GM19043 (cell line): Measurements from ENCODE around the gene AKAP9.
"Not testable (repeated sequence)": the region's sequence is repeated elsewhere in the genome, so short reads cannot be mapped to it uniquely, and the experiment has no call there.

ENCODE experiments used
- ATAC-seq: cut with Tn5 transposase; IDR thresholded peaks from one replicate; pipeline ENCODE4 v1.9.1; 2021; ENCODE audit warnings: low read depth; ENCODE audit not compliant: unreplicated experiment

Gene AKAP9

DNA sequence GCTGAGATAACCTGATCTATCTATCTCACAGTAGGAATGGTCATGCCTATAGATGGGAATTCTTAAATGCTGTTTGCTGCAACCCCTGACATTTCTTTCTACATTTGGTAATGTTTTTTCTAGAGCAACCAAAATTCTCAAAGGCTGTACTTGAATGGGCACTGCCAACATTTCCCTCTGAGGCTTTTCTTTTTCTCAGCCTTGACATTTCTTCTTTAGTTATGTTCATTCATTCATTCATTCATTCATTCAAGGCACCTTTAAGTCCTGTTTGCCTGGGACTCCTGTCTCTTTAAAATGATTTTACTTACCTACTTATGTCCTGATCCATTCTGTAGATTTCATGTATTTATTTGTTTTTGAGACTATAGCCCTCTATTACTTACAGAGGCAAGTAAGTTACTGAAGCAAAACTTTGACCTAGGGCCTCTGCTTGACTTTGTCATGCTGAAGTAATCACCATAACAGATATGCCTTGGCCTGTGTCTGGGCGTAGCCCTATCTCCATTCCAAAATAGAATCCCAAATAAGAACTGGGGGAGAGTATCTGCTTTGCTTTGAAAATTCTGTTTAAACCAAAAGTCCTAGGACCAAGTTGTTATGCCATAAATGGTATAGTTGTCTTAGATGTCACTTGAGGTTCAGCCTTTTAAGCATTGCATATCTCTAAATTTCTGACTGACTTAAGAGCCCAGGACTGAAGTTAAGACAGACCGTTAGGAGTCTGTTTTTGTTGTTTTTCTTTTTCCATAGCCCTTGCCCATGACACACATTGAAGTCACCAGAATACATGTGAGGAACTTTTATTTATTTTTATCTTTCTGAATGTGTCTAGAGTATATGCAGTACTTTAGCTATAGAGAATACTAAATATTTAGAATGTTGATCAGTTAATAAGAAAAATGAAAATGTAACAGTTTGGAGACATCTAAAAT, 59.2 kb downstream of the AKAP9 start:
- no peak for ATAC-seq

DNA sequence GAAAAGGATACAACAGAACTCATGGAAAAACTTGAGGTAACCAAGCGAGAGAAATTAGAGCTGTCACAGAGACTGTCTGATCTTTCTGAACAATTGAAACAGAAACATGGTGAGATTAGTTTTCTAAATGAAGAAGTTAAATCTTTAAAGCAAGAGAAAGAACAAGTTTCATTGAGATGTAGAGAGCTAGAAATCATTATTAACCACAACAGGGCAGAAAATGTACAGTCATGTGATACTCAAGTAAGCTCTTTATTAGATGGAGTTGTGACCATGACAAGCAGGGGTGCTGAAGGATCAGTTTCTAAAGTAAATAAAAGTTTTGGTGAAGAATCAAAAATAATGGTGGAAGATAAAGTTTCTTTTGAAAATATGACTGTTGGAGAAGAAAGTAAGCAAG, 62.1 kb downstream of the AKAP9 start:
- ATAC-seq: peak; percentile 72

DNA sequence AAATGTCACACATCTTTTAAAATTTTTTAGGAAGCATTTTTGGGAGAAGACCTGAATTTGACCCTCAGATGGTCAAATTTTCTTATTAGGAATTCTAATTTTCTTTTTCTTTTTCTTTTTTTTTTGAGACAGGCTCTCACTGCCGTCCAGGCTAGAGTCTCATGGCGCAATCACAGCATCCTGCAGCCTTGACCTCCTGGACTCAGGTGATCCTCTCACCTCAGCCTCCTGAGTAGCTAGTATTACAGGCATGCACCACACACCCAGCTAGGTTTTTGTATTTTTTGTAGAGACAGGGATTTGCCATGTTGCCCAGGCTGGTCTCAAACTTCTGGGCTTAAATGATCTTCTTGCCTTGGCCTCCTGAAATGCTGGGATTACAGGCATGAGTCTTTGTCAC, 65.4 kb downstream of the AKAP9 start:
- ATAC-seq: no peak

DNA sequence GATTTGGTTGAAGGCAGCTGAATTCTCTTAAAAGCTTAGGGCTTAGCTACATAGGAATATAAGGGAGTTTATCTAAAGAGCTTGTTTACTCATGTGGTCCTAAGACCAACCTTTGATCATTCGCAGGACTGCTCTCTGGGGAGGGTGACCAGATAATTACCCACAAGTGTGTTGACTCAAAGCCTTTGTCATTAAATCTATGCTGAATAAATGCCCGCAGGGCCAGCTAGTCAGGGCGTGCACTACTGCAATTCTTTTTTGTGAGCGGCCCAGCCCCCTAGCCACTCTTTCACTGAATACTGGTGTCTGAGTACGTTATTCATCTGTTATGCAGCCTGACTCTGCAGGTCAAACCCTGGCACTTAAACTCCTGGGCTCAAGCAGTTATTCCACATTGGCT, 69.6 kb downstream of the AKAP9 start:
- no peak for ATAC-seq

DNA sequence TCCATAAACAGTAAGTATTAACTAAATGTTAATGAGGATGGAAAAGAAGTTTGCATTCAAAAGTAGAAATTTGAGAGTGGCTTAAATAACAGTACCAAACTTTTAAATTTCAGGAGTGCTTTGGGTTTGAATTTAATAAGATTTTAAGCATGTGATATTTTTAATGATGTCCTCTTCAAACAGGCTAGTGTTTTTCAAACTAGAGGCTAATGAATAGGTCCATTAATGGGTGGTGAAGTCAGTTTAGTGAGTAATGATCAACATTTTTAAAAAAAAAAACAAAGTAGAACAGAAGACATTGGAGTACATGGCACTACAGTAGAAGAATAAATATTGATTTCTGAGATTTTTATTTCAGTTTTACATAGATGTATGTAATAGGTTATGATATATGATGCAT, 72.9 kb downstream of the AKAP9 start:
- ATAC-seq: no peak

DNA sequence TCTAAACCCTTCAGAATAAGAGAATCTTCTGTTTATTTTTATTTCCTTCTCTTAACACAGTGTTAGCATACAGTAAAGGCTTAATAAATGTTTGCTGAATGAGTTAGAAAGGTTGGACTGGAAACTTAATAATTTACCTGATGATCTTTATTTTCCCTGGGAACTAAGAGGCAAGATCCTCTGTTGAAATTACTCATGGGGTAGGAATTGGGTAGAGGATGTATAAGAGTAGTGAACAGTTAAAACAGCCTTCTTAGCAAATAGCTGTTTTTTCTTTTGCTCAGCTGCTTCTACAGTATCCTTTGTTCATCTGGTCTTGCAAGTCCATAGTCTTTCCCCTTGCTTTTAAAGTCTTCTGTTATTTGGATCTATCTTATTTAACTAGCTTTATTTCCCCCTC, 80.0 kb downstream of the AKAP9 start:
- no peak for ATAC-seq

DNA sequence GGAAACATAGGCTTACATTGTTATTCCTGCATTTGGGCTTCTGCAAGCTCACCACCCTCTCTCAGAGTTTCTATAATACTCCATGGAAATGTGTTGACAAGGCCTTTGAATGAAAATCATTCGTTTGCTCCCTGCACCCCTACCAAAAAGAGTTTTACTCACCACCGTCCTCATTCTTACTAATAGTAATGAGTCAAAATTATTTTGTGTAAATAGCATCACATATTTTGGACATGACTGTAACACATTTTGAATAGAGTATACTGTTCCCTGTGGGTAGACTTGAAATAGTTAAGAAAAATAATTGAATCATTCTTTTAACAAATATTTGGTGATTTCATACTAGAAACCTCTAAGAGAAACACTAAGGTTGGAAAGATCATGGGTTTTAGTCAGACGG, 84.6 kb downstream of the AKAP9 start:
- ATAC-seq: no peak

DNA sequence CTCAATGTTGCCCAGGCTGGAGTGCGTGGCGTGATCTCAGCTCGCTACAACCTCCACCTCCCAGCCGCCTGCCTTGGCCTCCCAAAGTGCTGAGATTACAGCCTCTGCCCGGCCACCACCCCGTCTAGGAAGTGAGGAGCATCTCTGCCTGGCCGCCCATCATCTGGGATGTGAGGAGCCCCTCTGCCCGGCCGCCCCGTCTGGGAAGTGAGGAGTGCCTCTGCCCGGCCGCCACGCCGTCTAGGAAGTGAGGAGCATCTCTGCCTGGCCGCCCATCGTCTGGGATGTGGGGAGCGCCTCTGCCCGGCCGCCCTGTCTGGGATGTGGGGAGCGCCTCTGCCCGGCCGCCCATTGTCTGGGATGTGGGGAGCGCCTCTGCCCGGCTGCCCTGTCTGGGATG, 86.0 kb downstream of the AKAP9 start:
- not testable (repeated sequence) for ATAC-seq

DNA sequence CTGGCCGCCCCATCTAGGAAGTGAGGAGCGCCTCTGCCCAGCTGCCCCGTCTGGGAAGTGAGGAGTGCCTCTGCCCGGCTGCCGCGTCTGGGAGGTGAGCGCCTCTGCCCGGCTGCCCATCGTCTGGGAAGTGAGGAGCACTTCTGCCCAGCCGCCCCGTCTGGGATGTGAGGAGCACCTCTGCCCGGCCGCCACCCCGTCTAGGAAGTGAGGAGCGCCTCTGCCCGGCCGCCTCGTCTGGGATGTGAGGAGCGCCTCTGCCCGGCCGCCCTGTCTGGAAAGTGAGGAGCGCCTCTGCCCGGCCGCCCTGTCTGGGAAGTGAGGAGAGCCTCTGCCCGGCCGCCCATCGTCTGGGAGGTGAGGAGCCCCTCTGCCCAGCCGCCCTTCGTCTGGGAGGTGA, 86.5 kb downstream of the AKAP9 start:
- not testable (repeated sequence) for ATAC-seq

DNA sequence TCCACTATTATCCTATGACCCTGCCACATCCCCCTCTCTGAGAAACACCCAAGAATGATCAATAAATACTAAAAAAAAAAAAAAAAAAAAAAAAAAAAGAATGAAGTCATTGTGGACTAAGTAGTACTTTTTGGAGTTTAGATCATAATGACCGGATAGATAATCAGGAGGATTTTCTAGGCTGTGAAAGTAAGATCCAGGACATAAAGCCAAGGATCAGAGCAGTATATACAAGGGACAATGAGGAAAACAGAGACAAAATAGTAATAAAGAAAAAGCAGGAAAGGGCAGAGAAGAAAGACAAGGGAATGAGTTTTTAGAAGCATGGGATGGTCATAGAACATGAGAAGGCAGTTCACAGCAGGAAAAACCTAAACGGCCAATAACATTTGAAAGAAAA, 87.6 kb downstream of the AKAP9 start:
- ATAC-seq: no peak

DNA sequence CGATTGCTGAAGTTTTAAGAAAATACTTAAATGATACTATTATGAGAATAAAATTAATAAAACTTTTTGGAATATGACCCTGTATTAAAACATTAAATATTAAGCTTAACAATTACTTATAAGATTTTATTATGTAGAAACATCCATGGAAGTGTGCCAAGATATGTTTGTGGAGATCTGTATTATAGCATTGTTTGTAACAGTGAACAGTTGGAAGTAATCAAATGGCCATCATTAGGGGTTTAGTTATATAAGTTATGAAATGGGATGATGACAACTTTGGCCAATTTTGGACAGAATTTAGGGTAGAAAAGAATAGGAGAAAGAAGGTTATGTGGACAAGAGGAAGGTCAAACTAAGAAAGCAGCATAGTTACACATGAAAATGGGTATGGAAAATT, 88.0 kb downstream of the AKAP9 start:
- no peak for ATAC-seq

DNA sequence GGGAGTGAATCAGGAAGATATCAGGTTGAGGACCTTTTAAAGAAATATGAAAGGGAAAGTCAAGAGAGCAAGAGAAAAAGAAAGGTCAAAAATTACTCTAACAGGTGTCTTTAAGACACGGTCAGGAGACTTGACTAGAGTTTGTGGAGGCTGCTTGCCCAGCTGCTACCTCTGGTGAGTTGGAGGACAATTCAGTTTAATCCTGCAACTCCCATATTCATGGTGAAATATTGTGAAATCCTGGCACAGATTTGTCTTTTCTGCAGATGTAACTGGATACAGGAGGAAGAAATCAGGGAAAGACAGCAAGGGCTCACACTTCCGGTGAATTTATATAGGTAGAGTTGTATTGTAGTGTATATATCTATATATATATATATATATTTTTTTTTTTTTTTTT, 93.5 kb downstream of the AKAP9 start:
- ATAC-seq: no peak

DNA sequence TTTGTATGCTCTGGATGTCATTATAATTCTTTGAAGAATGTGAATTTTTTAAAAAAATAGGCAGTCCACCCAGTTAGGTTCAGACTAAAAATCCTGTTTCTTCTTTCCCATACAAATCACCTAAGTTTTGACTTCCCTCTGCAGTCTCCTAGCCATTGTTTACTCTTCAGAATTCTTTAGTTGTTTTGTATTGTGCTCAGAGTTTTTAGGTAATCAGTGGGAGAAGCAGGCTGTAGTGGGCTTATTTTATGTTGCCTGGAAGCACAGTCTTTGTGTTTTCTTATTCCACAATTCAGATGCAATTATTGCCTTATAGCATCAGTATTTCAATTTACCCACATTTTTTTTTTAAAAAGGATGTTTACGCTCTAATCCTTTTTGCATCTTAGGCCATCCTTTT, 94.9 kb downstream of the AKAP9 start:
- ATAC-seq: no peak

DNA sequence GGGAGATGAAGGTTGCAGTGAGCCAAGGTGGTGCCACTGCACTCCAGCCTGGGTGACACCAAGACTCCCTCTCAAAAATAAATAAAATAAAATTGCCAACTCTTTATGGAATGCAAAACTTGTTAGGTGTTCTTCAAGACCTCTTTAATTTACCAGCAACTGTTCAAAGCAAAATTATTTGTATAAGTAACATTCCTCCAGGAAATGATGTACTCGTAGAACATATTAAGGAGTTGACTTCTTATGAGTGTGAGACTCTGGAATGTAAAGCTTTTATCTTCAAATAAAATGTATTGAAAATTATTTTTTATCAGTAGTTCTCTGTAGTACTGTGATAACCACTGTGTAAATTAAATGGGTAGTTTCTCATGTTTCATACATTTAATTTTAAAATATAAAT, 99.2 kb downstream of the AKAP9 start:
- ATAC-seq: no peak

DNA sequence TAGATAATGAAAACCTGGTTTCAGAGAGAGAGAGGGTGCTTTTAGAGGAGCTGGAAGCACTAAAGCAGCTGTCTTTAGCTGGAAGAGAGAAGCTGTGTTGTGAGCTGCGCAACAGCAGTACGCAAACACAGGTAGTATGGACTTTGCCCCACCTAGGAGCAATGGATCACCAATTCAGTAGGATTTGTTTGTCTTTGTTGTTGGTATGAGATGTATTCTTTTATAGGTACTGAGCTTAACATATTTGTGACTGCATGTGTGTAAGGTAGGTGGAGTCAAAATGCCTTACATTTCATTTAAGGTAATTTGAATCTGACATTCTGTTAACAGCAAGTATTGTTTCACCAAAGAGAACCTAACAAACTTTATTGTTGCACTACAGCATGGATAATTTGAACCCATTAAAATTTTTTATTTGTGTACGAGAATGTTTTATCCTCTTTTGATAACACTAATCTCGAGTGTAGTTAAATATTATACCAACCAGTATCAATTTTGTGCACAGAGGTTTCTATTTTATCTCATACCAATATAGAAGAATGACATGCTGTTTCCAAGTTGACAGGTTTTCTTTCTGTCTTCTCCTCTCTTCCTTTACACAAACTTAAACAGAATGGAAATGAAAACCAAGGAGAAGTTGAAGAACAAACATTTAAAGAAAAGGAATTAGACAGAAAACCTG, 101.5 kb downstream of the AKAP9 start:
- no peak for ATAC-seq

DNA sequence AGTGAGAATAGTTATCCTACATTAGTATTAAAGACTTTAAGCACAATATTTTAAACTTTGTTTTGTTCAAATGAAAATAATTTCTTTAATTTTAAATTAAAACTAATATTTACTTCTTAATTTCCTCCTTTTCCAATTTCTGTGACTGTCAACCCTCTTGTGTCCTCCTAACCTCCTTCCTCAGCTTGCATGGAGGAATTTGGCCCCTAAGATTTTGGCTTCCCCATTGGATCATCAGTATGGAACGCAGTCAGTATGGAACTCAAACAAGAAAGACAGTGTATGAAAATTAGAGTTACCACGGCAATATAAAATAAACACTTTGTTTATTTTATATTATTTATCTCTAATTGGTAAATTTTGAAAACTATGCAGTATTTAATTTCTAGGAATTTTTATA, 102.4 kb downstream of the AKAP9 start:
- no peak for ATAC-seq

DNA sequence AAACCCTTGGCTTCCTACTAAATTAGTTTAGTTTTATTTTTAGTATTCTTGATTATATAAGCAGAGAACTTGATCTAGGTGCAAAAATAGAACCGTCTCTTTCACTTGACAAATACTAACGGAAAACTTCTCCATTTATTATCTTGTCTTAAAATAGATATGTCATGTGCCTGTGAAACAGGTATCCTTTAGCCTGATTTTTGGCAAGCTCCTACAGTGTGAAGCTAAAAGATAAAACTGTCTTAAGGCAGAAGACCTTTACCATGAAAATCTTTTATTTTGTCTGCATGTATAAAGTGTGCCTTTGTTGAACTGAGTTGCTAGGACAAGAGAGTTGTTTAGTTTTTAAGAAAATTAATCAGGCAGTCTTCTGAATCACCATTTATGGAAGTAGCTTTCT, 103.0 kb downstream of the AKAP9 start:
- no peak for ATAC-seq

DNA sequence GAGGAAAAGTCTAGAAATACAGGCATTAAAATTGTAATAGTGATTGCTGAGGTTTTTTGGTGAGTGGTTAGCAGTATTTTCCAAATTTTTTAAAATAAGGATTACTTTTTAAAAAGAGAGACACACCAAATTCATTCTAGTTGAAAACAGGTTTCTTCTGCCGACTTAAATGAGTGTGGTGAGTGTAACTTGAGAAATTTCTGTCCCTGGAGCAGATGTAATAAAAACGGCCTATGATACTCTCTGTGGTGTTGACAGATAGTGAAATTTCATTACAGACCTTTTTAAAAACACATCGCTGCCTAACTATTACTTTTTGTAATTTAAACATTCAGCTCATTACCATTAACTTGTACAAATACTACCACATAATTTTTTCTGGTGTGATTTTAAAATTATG, 103.5 kb downstream of the AKAP9 start:
- no peak for ATAC-seq

DNA sequence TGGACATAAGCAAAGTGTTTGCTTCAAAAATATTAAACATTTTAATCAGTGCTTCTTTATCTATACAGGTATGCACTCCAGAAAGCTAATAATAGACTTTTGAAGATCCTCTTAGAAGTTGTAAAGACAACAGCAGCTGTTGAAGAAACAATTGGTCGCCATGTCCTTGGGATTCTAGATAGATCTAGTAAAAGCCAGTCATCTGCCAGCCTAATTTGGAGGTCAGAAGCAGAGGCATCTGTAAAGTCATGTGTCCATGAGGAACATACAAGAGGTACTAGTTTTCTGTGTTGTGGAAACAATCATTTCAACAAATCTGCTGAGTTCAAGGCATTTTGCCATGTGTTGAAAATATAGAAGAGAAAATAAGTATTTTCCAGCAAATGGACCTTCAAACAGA, 104.3 kb downstream of the AKAP9 start:
- no peak for ATAC-seq

DNA sequence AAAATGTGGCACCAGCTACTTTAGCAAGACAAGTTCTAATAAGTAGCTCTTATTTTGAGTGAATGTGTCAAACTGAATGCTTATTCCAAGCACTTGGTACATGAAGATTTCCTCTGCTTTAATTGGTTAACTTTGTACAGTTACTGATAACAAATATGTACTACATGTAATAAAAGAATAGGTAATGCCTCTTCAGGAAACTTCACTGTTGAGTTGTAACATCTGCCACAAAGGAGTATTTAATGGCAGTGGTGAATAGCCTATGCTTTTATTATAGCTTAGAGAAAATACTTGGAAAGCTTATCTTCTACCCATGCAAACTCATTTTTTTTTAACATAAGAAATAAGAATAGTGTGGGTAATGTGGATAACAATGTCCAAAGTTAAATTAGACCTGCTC, 111.0 kb downstream of the AKAP9 start:
- no peak for ATAC-seq

DNA sequence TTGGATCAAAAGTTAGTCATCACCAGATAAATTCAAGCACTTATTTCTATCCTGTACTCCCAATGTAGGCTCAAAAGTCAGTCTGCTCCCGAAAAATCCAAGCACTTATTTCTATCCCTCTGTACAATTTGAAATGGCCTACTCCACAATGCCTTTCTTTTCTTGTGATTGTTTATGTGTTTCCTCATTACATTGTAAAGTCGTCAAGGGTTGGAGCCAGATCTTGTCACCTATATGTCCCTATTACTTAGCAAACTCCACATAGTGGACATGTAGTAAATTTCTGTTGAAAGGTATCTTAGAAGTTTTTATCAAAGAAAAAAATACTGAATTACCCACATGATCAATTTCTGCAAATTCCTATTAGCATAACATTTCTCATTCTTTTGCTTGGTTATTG, 111.5 kb downstream of the AKAP9 start:
- no peak for ATAC-seq

DNA sequence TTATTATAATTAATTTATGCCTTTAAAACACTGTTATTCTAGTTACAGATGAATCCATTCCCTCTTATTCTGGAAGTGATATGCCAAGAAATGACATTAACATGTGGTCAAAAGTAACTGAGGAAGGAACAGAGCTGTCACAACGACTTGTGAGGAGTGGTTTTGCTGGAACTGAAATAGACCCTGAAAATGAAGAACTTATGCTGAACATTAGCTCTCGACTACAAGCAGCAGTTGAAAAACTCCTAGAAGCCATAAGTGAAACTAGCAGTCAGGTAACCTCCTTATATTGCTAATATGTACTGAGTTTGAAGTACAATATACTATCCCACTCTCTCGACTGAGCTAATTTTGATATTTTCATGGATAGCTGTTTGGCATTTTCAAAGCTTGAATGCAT, 112.0 kb downstream of the AKAP9 start:
- no peak for ATAC-seq
